NCI-H82 (cell line): ENCODE measurements around the gene CCDC146.
"Not testable (repeated sequence)": the region's sequence is repeated elsewhere in the genome, so short reads cannot be mapped to it uniquely, and the experiment has no call there.

Experiments
- DNase-seq: peaks from one replicate; lab custom pipeline; 2025; lab: John Stamatoyannopoulos, UW

The CCDC146 gene

GRCh38 chr7:77329466-77330168 is 207.2 kb downstream of the CCDC146 start:
- no peak for DNase-seq

- no peak for DNase-seq
Observed at GRCh38 chr7:77330169-77330882, 207.9 kb downstream of the CCDC146 start.

- DNase-seq: peak; percentile 96
Observed at GRCh38 chr7:77331938-77332695, 209.7 kb downstream of the CCDC146 start.

- DNase-seq: not testable (repeated sequence)
Observed at GRCh38 chr7:77334039-77334438, 211.6 kb downstream of the CCDC146 start.

- DNase-seq: peak; percentile 4
Observed at GRCh38 chr7:77335581-77335980, 213.2 kb downstream of the CCDC146 start.

GRCh38 chr7:77337456-77337990 is 215.1 kb downstream of the CCDC146 start:
- no peak for DNase-seq

GRCh38 chr7:77338260-77338659 is 215.8 kb downstream of the CCDC146 start:
- DNase-seq: no peak

- DNase-seq: no peak
Observed at GRCh38 chr7:77338883-77339629, 216.6 kb downstream of the CCDC146 start.

- no peak for DNase-seq
Observed at GRCh38 chr7:77339726-77340125, 217.3 kb downstream of the CCDC146 start.
